ENCODE data around the gene FXYD4. TPM values are rescaled to one million over a fixed set of nuclear protein-coding genes. Genes with fewer than 3 reads are reported as not detected.

The FXYD4 gene
- total RNA-seq, 3 donors from 2014 or later = not detected

DNA sequence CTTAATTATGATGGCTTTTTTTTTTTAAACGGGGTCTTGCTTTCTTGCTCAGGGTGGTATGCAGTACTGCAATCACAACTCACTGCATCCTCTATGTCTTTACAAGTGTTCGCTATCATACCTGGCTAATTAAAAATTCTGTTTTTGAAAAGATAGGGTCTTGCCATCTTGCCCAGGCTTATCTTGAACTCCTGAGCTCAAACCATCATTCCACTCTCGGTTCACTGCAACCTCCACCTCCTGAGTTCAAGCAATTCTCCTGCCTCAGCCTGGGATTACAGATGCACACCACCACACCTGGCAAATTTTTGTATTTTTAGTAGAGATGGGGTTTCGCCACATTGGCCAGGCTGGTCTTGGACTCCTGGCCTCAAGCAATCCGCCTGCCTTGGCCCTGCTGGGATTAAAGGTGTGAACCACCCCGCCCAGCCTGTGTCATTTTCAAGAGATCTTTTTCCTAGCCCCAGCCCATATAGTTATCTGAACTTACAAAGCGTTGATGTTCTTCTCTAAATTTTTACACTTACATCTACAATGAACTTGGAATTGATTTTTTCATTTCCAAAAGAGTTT, 31.5 kb downstream of the FXYD4 start:
- Mint-ChIP-seq H3K36me3 (ENCODE audit: insufficient read depth) (peaks cover 41% of the 10 kb centered on the region), H3K4me1 (ENCODE audit: low read depth) (peaks cover 64% of the 10 kb centered on the region)

DNA sequence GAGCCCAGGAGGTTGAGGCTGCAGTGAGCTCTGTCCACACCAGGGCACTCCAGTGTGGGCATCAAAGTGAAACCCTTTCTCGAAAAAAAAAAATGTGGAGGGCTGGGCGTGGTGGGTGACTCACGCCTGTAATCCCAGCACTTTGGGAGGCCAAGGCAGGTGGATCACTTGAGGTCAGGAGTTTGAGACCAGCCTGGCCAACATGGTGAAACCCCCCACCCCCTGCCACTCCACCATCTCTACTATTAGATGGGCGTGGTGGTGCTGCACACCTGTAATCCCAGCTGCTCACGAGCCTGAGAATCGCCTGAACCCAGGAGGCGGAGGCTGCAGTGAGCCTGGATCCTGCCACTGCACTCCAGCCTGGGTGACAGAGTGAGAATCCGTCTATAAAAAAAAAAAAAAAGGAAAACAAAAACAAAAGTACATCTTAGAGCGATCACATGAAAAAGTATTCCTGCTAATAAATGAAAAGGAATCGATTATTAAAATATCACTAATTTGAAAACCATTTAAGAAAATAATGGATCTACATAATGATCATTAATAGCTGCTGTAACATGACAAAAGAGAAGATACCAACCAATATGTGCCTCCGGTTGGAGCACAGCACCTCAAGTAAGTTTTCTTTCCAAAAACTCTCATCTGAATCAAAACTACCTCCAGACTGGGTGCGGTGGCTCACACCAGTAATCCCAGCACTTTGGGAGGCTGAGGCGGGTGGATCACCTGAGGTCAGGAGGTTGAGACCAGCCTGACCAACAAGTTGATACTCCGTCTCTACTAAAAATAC, 32.7 kb downstream of the FXYD4 start:
- no peaks in the 10 kb centered on the region for H3K27me3 Mint-ChIP-seq (ENCODE audit: low read depth)
- peak overlapping the region; percentile 98 for H3K4me3 Mint-ChIP-seq
- H3K36me3 Mint-ChIP-seq (ENCODE audit: insufficient read depth) = peaks cover 43% of the 10 kb centered on the region
- no peaks in the 10 kb centered on the region for H3K9me3 Mint-ChIP-seq
- no peak for ATAC-seq
- peaks cover 56% of the 10 kb centered on the region for H3K4me1 Mint-ChIP-seq (ENCODE audit: low read depth)
- no peak for DNase-seq

More for the DNA sequence above, 31.5 kb downstream of the FXYD4 start:
- ATAC-seq (no peak), DNase-seq (no peak)
- H3K27me3 Mint-ChIP-seq (ENCODE audit: low read depth) = no peaks in the 10 kb centered on the region
- no peaks in the 10 kb centered on the region for H3K9me3 Mint-ChIP-seq
- H3K4me3 Mint-ChIP-seq = peak overlapping the region; percentile 98

DNA sequence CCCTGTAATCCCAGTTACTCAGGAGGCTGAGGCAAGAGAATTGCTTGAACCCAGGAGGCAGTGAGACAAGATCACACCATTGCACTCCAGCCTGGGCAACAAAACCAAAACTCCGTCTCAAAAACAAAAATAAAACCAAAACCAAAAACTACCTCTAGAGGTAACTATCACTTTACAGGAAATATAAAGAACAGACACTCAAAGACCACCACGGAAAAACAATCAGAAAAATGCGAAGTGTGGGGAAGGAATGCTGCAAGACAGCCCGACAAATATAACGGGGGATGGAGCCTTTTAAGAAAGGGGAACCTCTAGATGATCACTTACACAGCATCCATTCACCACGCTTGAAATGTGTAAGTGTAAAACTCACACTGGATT, 33.3 kb downstream of the FXYD4 start:
- H3K4me1 Mint-ChIP-seq (ENCODE audit: low read depth) = peaks cover 53% of the 10 kb centered on the region

DNA sequence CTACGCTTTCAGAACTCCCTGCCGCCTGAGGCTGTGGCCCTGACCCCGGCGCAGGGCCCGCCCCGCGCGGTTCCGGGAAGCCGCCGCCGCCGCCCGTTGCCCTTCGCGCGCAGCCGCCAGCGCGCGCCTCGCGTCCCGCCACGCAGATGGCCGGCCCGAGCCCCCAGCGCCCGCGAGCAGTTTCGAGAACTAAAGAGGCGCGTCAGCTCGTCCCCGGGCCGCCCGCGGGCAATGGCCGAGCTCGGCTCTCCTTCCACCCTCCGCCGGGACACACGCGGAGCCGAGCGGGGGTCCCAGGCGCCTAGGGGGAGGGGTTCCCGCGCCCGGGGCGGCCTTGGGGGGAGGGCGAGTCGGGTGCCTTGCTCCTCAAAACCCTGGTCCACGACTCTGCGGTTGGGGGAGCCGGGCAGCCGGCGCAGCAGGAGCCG, 35.7 kb downstream of the FXYD4 start:
- Mint-ChIP-seq H3K27me3 (ENCODE audit: low read depth) (no peaks in the 10 kb centered on the region), H3K4me1 (ENCODE audit: low read depth) (peaks cover 37% of the 10 kb centered on the region), H3K36me3 (ENCODE audit: insufficient read depth) (peaks cover 26% of the 10 kb centered on the region), H3K4me3 (peak overlapping the region; percentile 98), H3K9me3 (no peaks in the 10 kb centered on the region)
- ATAC-seq (peak in 1 of 2 donors; percentile 3), DNase-seq (peak; percentile 43)

More for the DNA sequence above, 33.3 kb downstream of the FXYD4 start:
- DNase-seq = no peak
- H3K4me3 Mint-ChIP-seq = peak overlapping the region; percentile 98
- no peaks in the 10 kb centered on the region for H3K27me3 Mint-ChIP-seq (ENCODE audit: low read depth)
- ATAC-seq = no peak
- H3K36me3 Mint-ChIP-seq (ENCODE audit: insufficient read depth) = peaks cover 38% of the 10 kb centered on the region
- no peaks in the 10 kb centered on the region for H3K9me3 Mint-ChIP-seq

DNA sequence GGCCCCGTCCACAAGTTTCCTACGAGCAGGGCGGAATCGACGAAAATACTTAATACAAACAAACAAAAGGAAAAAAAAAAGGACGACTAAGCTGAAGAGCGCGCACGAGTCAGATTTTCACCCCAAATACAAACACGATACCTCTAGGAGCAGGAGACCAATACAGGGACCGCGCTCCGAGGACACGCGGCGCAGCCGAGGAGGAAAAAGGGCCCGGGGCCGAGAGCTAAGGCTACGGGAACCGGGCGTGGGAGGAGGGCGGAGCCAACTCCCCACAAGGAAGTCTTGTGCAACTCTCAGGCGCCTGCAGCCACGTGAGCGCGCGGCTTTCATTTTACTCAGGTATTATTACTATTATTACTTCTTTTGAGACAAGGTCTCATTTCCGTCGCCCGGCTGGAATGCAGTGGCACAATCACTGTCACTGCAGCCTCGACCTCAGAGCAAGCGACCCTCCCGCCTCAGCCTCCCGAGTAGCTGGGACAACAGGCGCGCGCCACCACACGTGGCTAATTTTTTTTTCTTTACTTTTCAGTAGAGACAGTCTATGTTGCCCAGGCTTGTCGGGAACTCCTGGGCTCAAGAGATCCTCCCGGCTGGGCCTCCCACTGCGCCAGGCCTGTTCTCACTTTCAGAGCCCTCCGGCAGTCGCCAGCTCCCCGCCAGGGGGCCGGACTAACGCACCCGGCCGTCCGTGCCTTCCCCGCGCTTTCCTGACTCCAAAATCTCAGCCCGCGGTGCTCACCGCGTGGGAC, 36.3 kb downstream of the FXYD4 start:
- no peaks in the 10 kb centered on the region for H3K27me3 Mint-ChIP-seq (ENCODE audit: low read depth)
- H3K4me1 Mint-ChIP-seq (ENCODE audit: low read depth) = peaks cover 31% of the 10 kb centered on the region
- H3K9me3 Mint-ChIP-seq = no peaks in the 10 kb centered on the region
- peaks cover 21% of the 10 kb centered on the region for H3K36me3 Mint-ChIP-seq (ENCODE audit: insufficient read depth)
- peak; percentile 33 to 35 for ATAC-seq
- DNase-seq = peak; percentile 88
- peak overlapping the region; percentile 98 for H3K4me3 Mint-ChIP-seq

DNA sequence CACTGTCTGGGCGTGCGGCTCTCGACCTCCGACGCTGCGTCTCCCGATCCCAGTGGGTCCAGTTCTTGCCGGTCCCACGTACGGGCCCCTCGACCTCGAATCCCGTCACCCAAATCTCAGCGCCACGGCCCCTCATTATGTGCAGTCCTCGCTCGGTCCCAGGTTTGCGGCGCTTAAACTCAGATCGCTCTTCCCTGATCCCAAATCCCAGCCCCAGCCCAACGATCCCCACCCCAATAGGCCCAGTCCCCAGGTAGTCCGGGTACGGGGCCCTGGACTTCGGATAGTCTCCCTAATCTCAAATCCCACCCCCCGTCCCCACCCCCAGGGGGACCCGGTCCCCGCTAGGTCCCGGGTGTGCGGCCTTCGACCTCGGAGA, 36.9 kb downstream of the FXYD4 start:
- Mint-ChIP-seq H3K4me1 (ENCODE audit: low read depth) (peaks cover 25% of the 10 kb centered on the region), H3K36me3 (ENCODE audit: insufficient read depth) (peaks cover 15% of the 10 kb centered on the region), H3K4me3 (peak overlapping the region; percentile 98), H3K27me3 (ENCODE audit: low read depth) (no peaks in the 10 kb centered on the region), H3K9me3 (no peaks in the 10 kb centered on the region)
- no peak for DNase-seq
- peak; percentile 1 for ATAC-seq

DNA sequence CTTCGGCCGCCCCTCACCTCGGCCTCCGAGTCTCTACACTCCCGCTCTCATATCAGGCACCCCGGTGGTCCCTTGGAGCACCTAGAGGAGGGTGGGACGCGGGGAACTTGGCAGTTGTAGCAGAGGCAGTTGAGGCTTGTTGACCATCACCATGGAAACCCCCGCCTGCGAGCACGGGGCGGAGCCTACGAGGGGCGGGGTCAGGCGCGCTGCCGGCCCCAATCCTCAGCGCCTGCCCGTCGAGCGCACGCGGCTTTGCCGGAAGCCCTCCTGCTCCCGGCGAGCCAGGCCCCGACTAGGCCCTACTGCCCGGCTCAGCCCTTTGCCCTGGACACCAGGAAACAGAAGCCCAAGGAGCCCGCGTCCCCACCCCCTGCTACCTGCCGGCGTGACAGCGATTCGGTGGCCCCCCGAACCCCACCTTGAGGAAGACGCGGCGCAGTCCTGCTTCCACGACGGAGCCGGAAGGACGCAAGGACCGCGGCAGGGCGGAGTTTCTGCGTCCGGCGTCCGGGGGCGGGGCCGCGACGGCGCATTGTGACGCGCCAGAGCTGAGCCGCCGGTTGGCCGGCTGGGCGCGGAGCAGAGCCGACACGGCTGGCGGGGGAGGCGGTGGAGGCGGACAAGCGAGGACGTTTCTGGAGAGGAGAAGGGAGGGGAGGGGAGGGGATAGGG, 37.4 kb downstream of the FXYD4 start, which contains the start of gene HNRNPF:
Gene HNRNPF, minus strand, starts transcription at position 477 of the 675 bp plus-strand sequence. CDS start 21,302 bp downstream, outside the sequence.
- peak; percentile 94 for DNase-seq
- H3K4me3 Mint-ChIP-seq = peak within 1 kb of the TSS; percentile 98
- peaks cover 20% of the 10 kb centered on the region for H3K4me1 Mint-ChIP-seq (ENCODE audit: low read depth)
- no peaks in the 10 kb centered on the region for H3K27me3 Mint-ChIP-seq (ENCODE audit: low read depth)
- H3K9me3 Mint-ChIP-seq = no peaks in the 10 kb centered on the region
- H3K36me3 Mint-ChIP-seq (ENCODE audit: insufficient read depth) = peaks cover 13% of the 10 kb centered on the region
- peak; percentile 80 to 83 for ATAC-seq

DNA sequence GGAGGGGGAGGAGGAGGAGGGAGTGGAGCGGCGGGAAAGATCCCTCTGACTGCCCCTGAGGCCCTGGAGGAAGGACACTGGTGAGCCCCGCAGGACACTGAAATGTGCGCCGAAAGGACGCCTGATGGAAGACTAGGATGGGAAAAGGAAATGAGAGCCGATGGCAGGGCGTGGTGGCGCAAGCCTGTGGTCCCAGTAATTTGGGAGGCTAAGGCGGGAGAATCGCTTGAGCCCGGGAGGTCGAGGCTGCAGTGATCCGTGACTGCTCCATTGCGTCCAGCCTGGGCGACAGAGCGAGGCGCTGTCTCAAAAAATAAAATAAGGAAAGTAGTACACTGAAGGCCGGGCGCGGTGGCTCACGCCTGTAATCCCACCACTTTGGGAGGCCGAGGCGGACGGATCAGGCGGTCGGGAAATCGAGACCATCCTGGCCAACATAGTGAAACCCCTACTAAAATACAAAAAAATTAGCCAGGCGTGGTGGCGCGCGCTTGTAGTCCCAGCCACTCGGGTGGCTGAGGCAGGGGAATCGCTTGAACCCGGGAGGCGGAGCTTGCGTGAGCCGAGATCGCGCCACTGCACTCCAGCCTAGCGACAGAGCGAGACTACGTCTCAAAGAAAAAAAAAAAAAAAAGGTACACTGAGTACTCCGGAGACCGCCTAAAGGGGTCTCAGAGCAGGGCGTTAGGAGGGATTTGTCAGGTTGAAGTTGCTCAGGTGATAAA, 38.1 kb downstream of the FXYD4 start:
- DNase-seq (peak; percentile 60), ATAC-seq (peak; percentile 6 to 10)
- peaks cover 13% of the 10 kb centered on the region for H3K36me3 Mint-ChIP-seq (ENCODE audit: insufficient read depth)
- peaks cover 14% of the 10 kb centered on the region for H3K4me1 Mint-ChIP-seq (ENCODE audit: low read depth)
- no peaks in the 10 kb centered on the region for H3K9me3 Mint-ChIP-seq
- H3K27me3 Mint-ChIP-seq (ENCODE audit: low read depth) = no peaks in the 10 kb centered on the region
- peak overlapping the region; percentile 98 for H3K4me3 Mint-ChIP-seq

DNA sequence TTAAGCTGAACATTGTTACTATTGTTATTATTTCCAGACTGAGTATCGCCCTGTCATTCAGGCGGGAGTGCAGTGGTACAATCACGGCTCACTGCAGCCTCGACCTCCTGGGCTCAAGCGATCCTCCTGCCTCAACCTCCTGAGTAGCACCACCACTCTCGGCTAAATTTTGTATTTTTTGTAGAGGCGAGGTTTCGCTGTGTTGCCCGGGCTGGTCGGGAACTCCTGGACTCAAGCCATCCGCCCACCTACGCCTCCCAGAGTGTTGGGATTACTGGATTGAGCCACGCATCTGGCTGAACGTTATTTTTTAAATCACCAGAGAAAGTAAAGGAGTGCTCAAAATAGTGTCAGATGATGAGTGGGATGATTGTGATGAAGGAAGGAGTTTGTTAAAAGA, 38.9 kb downstream of the FXYD4 start:
- H3K4me3 Mint-ChIP-seq = peak overlapping the region; percentile 98
- no peaks in the 10 kb centered on the region for H3K27me3 Mint-ChIP-seq (ENCODE audit: low read depth)
- H3K4me1 Mint-ChIP-seq (ENCODE audit: low read depth) = peaks cover 10% of the 10 kb centered on the region
- ATAC-seq (no peak), DNase-seq (no peak)
- H3K9me3 Mint-ChIP-seq = no peaks in the 10 kb centered on the region
- peaks cover 9% of the 10 kb centered on the region for H3K36me3 Mint-ChIP-seq (ENCODE audit: insufficient read depth)

DNA sequence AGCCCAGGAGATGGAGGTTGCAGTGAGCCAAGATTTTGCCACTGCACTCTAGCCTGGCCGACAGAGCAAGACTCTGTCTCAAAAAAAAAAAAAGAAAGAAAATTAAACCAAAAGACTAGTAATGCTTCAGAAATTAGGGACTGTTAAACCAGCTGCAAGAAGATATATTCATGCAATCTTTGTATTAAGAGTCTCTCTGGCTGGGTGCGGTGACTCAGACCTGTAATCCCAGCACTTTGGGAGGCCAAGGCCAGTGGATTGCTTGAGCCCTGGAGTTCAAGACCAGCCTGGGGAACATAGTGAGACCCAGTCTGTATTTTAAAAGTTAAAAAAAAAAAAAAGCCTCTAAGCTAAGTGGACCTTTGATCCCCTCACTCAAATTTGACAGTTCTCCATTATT, 40.1 kb downstream of the FXYD4 start:
- no peak for ATAC-seq
- DNase-seq = no peak
- H3K4me3 Mint-ChIP-seq = no peak overlapping the region
- no peaks in the 10 kb centered on the region for H3K27me3 Mint-ChIP-seq (ENCODE audit: low read depth)
- no peaks in the 10 kb centered on the region for H3K9me3 Mint-ChIP-seq
- H3K4me1 Mint-ChIP-seq (ENCODE audit: low read depth) = peaks cover 10% of the 10 kb centered on the region
- peaks cover 6% of the 10 kb centered on the region for H3K36me3 Mint-ChIP-seq (ENCODE audit: insufficient read depth)

DNA sequence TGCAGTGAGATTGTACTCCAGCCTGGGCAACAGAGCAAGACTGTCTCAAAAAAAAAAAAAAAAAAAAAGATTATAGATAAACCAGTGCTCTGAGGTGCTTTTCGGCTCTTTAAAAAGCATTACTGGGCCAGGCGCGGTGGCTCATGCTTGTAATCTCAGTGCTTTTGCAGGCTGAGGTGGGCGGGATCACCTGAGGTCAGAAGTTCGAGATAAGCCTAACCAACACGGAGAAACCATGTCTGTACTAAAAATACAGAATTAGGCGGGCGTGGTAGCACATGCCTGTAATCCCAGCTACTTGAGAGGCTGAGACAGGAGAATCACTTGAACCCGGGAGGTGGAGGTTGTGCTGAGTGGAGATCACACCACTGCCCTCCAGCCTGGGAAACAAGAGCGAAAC, 44.1 kb downstream of the FXYD4 start:
- H3K9me3 Mint-ChIP-seq = no peaks in the 10 kb centered on the region
- ATAC-seq = no peak
- no peaks in the 10 kb centered on the region for H3K36me3 Mint-ChIP-seq (ENCODE audit: insufficient read depth)
- peaks cover 22% of the 10 kb centered on the region for H3K4me1 Mint-ChIP-seq (ENCODE audit: low read depth)
- no peak overlapping the region for H3K4me3 Mint-ChIP-seq
- DNase-seq = no peak
- no peaks in the 10 kb centered on the region for H3K27me3 Mint-ChIP-seq (ENCODE audit: low read depth)

DNA sequence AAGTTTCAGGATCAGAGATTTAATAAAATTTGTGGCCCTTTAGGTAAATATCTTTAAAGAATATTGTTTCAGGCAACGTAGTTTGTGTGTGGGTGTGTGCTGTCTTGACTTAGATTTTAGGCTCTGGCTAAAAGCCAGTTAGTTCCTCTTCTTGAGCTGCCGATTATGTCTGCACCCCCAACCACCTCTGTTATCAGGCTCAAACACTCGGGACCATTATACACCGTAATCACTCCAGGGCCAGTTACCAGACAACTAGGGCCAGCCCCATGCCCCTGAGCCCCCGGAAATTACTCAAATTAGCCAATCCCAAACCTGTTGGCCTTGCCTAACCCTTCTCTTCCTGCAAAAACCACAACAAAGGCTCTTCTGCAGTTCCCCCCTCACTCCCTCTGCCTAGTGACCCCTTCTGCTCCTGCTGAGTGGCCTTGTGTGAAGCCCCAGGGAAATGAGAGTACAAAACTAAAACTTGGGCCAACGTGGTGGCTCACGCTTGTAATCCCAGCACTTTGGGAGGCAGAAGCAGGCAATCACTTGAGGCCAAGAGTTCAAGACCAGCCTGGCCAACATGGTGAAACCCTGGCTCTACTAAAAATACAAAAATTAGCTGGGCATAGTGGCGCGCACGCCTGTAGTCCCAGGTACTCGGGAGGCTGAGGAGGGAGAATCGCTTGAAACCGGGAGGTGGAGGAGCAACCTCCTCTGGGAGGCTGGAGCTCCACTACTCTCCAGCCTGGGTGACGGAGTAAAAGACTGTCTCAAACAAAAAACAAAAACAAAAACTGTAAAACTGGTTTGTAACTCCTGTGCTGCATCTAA, 46.7 kb downstream of the FXYD4 start:
- Mint-ChIP-seq H3K9me3 (no peaks in the 10 kb centered on the region), H3K27me3 (ENCODE audit: low read depth) (no peaks in the 10 kb centered on the region), H3K4me1 (ENCODE audit: low read depth) (peaks cover 33% of the 10 kb centered on the region), H3K36me3 (ENCODE audit: insufficient read depth) (no peaks in the 10 kb centered on the region), H3K4me3 (no peak overlapping the region)
- no peak for DNase-seq
- ATAC-seq = no peak

DNA sequence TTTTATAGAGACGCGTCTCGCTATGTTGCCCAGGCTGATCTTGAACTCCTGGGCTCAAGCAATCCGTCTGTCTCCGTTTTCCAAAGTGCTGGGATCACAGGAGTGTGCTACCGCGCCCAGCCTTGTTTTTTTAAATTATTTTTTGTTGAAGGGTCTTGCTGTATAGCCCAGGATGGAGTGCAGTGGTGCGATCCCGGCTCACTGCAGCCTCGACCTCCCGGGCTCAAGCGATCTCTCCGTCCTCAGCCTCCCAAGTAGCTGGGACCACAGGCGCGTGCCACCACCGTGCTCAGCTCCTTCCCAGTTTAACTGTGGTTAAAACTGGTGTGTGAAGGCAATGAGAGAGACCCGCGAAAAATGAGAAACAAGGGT, 48.5 kb downstream of the FXYD4 start:
- Mint-ChIP-seq H3K36me3 (ENCODE audit: insufficient read depth) (no peaks in the 10 kb centered on the region), H3K27me3 (ENCODE audit: low read depth) (no peaks in the 10 kb centered on the region), H3K4me1 (ENCODE audit: low read depth) (peaks cover 33% of the 10 kb centered on the region), H3K9me3 (no peaks in the 10 kb centered on the region), H3K4me3 (peak overlapping the region; percentile 61)
- no peak for ATAC-seq
- no peak for DNase-seq

All from activated T-cell treated with anti-CD3 and anti-CD28 coated beads, Interleukin-2, amount 50 U/mL, for 4 hours (primary cell).